Heart right ventricle (tissue), 16 donors: ENCODE data around the gene SLC38A11. TPM values are rescaled to one million over a fixed set of nuclear protein-coding genes. Genes with fewer than 3 reads are reported as not detected.
"Not testable (repeated sequence)": the region's sequence is repeated elsewhere in the genome, so short reads cannot be mapped to it uniquely, and the experiment has no call there.

ENCODE experiments used
- ATAC-seq, 8 donors: fragments of 200-7000 bp; cut with Tn5 transposase; one replicate each; pipeline ENCODE4 v1.9.1; 2020; ENCODE audit warnings: mild to moderate bottlenecking in 8 of 8, moderate library complexity in 8 of 8, moderate number of reproducible peaks in 1 of 8
- DNase-seq, 2 donors: peaks; one replicate each; pipeline ENCODE4 v3.0.0-alpha.2; 2020
- H3K27ac ChIP-seq, 10 donors: fragments of 200-600 bp; sonication (generic) in 2 of 10; one replicate each; pipeline versions ENCODE4 v1.5.0 to v1.8.0; 2020 to 2022; ENCODE audit warnings: mild to moderate bottlenecking in 3 of 10
- H3K27me3 ChIP-seq, 7 donors: fragments of 200-600 bp; one replicate each; pipeline ENCODE4 v1.8.0; 2021 to 2022; ENCODE audit warnings: mild to moderate bottlenecking in 2 of 7
- H3K36me3 ChIP-seq, 9 donors: fragments of 200-600 bp; sonication (generic) in 1 of 9; one replicate each; pipeline versions ENCODE4 v1.5.0 to v1.8.0; 2020 to 2022; ENCODE audit warnings: mild to moderate bottlenecking in 2 of 9
- H3K4me1 ChIP-seq, 9 donors: fragments of 200-600 bp; sonication (generic) in 1 of 9; one replicate each; pipeline versions ENCODE4 v1.5.0 to v1.8.0; 2020 to 2022; ENCODE audit warnings: mild to moderate bottlenecking in 4 of 9
- H3K4me3 ChIP-seq, 10 donors: fragments of 200-600 bp; sonication (generic) in 2 of 10; one replicate each; pipeline versions ENCODE4 v1.5.0 to v1.8.0; 2020 to 2022; ENCODE audit warnings: mild to moderate bottlenecking in 7 of 10, moderate library complexity in 2 of 10
- H3K9me3 ChIP-seq, 11 donors: fragments of 200-600 bp in 10 of 11; sonication (generic) in 2 of 11; one replicate each; pipeline versions ENCODE4 v1.5.0 to v1.8.0; 2013 to 2022; ENCODE audit warnings: mild to moderate bottlenecking in 2 of 11, control low read depth in 1 of 11, moderate library complexity in 1 of 11
- CTCF ChIP-seq, 9 donors: fragments of 200-600 bp; sonication (generic) in 2 of 9; IDR thresholded peaks; one replicate each; pipeline versions ENCODE4 v1.5.0 to v1.8.0; 2021 to 2022; ENCODE audit warnings: antibody characterized with exemption in 9 of 9, mild to moderate bottlenecking in 5 of 9, moderate library complexity in 1 of 9
- WGBS, 2 donors: extraction: QIAGEN DNeasy Blood & Tissue Kit; methylation state at CpG; one replicate each; pipeline ENCODE4 v1.1.7; 2013; ENCODE audit warnings: inconsistent platforms in 1 of 2; 5-methylcytosine and 5-hydroxymethylcytosine counted together
- intact Hi-C, 10 donors: fragments of 100-400 bp; cut with DNase I; formaldehyde crosslinking; loops; one replicate each; pipeline versions ENCODE4 v1.11.1 to v1.14.2; 2022
- polyA plus RNA-seq, 2 donors: library from polyadenylated mRNA; stranded (reverse); fragments of 200-250 nt; gene quantifications; one replicate each; pipeline ENCODE4 v1.2.3, GENCODE V29; 2013
- total RNA-seq, 10 donors: library from RNA; stranded (reverse); fragmentation: NEBNext Ultra II Directional in 3 of 10; extraction: Animal tissue kit (Norgen Biotek cat#: 25700) in 3 of 10; gene quantifications; one replicate each; pipeline versions ENCODE4 v1.2.1 to v1.2.4, GENCODE V29; 2021 to 2023
- donor health status: Arrhythmogenic right ventricular cardiomyopathy.
- donor health status: ischemic (EF 13 %, LVEDD 7.1; RV severe dilation, severe dysfunction).
- donor health status: healthy with polysubstance abuse.
- donor health status: DM: no; HTN: yes; CAD: no.
- donor health status: DM: no; HTN: no; CAD: no.
- donor health status: ischemic (EF 25% LVEDD 6.9; RV normal size, moderate dysfunction).
- donor health status: ischemic (EF 25% LVEDD 5.7; RV mildly dilated, moderate dysfunction).
- donor health status: healthy.
- donor health status: DM: yes; HTN: yes; CAD: no.
- donor health status: Ischemic cardiomyopathy.
- donor health status: ischemic (EF 35%, LVEDD 5.7; RV mildly dilated, moderate dysfunction).
- donor health status: nonischemic (EF 11% LVEDD 7.7; RV severe dilation, severe dysfunction).
- donor health status: DM: yes; HTN: yes; CAD: no.
- donor health status: PGD.
- donor health status: ischemic (EF 29% LVEDD 5.4; RV normal size, mild dysfunction).
- donor health status: nonischemic (EF 23%, LVEDD 6.1; RV moderate dilation, normal function).

SLC38A11 gene
- total and polyA plus RNA-seq, 12 donors = 0.11 to 3.0 (median 0.45) TPM; not detected in 1

- Histone ChIP-seq H3K4me3 (no peak overlapping the region), H3K36me3 (no peaks in the 10 kb centered on the region), H3K4me1 (no peaks in the 10 kb centered on the region), H3K9me3 (no peaks in the 10 kb centered on the region), H3K27ac (no peak overlapping the region), H3K27me3 (no peaks in the 10 kb centered on the region)
- 58 to 63% methylated on average over 3 of the region's 3 CpGs for WGBS, 2 donors
- ATAC-seq (no peak), DNase-seq (no peak)
- TF ChIP-seq CTCF (IDR thresholded peaks at IDR 0.05) = no peak
- intact Hi-C loops = no loop called here
Observed at GRCh38 chr2:164867779-164868397, 87.4 kb downstream of the SLC38A11 start.

- DNase-seq, H3K4me3 ChIP-seq, intact Hi-C loops, ATAC-seq, H3K36me3 ChIP-seq, H3K27me3 ChIP-seq, H3K27ac ChIP-seq, H3K9me3 ChIP-seq, H3K4me1 ChIP-seq: not testable (repeated sequence)
- 84 to 88% methylated on average over 1 of the region's 1 CpG for WGBS, 2 donors
Observed at GRCh38 chr2:164866381-164866780, 88.9 kb downstream of the SLC38A11 start.

GRCh38 chr2:164860694-164861042 lies 94.7 kb downstream of the SLC38A11 start:
- Histone ChIP-seq H3K9me3 (no peaks in the 10 kb centered on the region), H3K4me3 (no peak overlapping the region), H3K36me3 (no peaks in the 10 kb centered on the region), H3K27me3 (no peaks in the 10 kb centered on the region), H3K4me1 (no peaks in the 10 kb centered on the region), H3K27ac (no peak overlapping the region)
- TF ChIP-seq CTCF (IDR thresholded peaks at IDR 0.05) = no peak
- no peak for ATAC-seq
- DNase-seq = no peak
- intact Hi-C loops = no loop called here

GRCh38 chr2:164859906-164860693 lies 95.2 kb downstream of the SLC38A11 start:
- WGBS, 2 donors = 90 to 96% methylated on average over 2 to 4 of the region's 4 CpGs
- H3K36me3 ChIP-seq, H3K9me3 ChIP-seq, H3K27ac ChIP-seq, H3K4me3 ChIP-seq, DNase-seq, H3K27me3 ChIP-seq, ATAC-seq, intact Hi-C loops, H3K4me1 ChIP-seq: not testable (repeated sequence)

- Histone ChIP-seq H3K4me1 (no peaks in the 10 kb centered on the region), H3K36me3 (no peaks in the 10 kb centered on the region), H3K27me3 (no peaks in the 10 kb centered on the region), H3K27ac (no peak overlapping the region), H3K9me3 (no peaks in the 10 kb centered on the region), H3K4me3 (no peak overlapping the region)
- ATAC-seq (no peak), DNase-seq (no peak)
- intact Hi-C loops = no loop called here
- WGBS, 2 donors = 76 to 79% methylated on average over 2 of the region's 2 CpGs
- no peak for TF ChIP-seq CTCF (IDR thresholded peaks at IDR 0.05)
Observed at GRCh38 chr2:164859251-164859818, 96.0 kb downstream of the SLC38A11 start.
